OCI-LY7 (cell line): Measurements from ENCODE around the gene PDE2A.

Experiments used
- EZH2phosphoT487 ChIP-seq: fragments of 200-600 bp; sonication (generic); IDR thresholded peaks from 2 replicates; pipeline ENCODE4 v1.6.1; 2018; ENCODE audit warnings: low read depth, borderline replicate concordance, mild to moderate bottlenecking, mixed run types, antibody characterized with exemption, low read length, moderate library complexity, mixed read lengths
- TF ChIP-seq, protein P1 (sequence below): fragments of 200-600 bp; sonication (generic); conservative IDR thresholded peaks from 2 replicates; pipeline ENCODE4 v1.5.1; 2014; ENCODE audit warnings: mild to moderate bottlenecking, antibody characterized with exemption, low read length, moderate library complexity, mixed read lengths

DNA sequence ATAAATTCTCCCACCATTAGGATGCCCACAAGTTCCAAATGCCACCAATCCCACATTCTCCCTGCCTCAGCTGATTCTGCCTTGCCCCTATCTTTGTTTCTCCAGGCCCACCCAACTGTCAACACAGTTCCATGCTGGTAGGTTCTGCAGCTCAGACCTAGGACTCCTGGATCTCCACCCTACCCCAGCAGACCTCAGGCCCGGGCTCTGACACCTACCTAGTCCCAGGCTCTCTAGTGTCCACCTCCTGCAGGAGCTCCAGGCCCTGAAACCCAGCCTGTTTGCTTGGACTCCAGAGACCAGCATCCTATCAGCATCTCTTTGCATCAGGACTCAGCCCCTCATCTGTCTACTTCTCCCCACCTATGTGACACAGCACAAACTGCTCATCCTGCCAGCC lies 86.5 kb downstream of the PDE2A start:
- TF ChIP-seq, protein P1, sequence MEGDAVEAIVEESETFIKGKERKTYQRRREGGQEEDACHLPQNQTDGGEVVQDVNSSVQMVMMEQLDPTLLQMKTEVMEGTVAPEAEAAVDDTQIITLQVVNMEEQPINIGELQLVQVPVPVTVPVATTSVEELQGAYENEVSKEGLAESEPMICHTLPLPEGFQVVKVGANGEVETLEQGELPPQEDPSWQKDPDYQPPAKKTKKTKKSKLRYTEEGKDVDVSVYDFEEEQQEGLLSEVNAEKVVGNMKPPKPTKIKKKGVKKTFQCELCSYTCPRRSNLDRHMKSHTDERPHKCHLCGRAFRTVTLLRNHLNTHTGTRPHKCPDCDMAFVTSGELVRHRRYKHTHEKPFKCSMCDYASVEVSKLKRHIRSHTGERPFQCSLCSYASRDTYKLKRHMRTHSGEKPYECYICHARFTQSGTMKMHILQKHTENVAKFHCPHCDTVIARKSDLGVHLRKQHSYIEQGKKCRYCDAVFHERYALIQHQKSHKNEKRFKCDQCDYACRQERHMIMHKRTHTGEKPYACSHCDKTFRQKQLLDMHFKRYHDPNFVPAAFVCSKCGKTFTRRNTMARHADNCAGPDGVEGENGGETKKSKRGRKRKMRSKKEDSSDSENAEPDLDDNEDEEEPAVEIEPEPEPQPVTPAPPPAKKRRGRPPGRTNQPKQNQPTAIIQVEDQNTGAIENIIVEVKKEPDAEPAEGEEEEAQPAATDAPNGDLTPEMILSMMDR = no peak
- TF ChIP-seq EZH2phosphoT487 = no peak
